T-helper 1 cell (primary cell): ENCODE data around the gene MAST3.
A peak's percentile ranks its signal among the peaks of the same experiment; 100 is the strongest.
"Not testable (repeated sequence)": the region's sequence is repeated elsewhere in the genome, so short reads cannot be mapped to it uniquely, and the experiment has no call there.

Source experiments
- DNase-seq, 5 donors: peaks; one replicate each; pipeline ENCODE4 v3.0.0-alpha.2; 2012 to 2020

The MAST3 gene

DNA sequence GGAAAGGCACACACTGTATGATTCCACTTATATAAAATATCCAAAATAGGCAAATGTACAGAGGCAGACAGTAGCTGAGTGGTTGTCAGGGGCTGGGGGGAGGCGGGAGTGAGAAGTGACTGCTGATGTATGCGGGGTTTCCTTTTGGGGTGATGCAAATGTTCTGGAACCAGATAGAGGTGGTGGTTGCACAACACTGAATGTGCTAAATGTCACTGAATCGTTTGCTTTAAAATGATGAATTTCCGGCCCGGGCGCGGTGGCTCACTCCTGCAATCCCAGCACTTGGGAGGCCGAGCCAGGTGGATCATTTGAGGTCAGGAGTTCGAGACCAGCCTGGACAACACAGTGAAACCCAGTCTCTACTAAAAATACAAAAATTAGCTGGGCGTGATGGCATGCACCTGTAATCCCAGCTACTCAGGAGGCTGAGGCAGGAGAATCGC is 8.5 kb upstream of the MAST3 start:
- peak; percentile 32 to 79 (median 39) for DNase-seq

DNA sequence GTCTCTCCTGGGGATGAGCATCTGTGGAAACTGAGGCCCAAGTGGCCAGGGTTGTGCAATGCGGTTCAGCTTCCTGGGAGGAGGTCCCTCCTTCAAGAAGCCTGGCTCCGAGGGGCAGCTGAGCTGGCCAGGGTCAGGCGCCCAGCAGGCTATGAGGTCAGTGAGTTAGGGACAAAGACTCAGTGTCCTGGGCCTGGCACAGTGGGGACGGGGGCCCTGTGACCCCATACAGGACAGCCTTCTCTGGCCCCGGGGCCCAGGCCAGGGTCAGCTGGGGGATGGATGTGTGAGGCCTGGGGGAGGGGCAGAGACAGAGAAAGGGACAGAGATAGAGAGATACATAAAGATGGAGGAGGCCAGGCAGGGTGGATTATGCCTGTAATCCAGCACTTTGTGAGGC is 7.9 kb upstream of the MAST3 start:
- no peak for DNase-seq

DNA sequence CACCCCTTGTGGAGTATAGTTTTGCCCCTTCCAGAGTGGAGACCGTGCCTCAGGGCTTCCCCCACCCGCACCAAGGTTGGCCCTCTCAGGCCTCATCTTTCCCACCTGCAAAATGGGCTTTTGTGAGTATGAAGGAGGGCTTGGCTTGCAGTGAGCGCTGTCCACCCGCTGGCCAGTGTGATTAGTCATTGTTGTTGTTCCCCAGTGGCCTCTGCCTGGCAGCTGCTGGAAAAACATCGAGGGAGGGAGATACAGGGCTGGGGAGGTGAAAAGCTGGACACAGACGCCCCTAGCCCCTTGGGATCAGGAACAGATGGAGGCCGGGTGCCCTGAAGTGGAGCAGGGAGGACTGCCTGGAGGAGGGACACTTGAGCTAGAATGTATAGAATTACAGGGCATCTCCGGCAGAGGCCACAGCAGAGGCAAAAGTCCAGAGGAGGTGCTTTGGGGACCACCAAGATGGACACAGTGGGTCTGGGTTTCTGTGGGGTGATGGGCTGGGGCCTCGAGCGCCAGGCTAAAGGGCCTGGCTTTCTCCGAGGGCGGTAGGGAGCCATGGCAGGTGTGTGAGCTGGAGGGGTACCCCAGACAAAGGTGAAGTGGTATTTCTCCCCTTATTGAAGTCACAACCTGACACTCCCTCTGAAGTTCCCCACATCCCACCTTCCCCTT is 6.9 kb upstream of the MAST3 start:
- no peak for DNase-seq

DNA sequence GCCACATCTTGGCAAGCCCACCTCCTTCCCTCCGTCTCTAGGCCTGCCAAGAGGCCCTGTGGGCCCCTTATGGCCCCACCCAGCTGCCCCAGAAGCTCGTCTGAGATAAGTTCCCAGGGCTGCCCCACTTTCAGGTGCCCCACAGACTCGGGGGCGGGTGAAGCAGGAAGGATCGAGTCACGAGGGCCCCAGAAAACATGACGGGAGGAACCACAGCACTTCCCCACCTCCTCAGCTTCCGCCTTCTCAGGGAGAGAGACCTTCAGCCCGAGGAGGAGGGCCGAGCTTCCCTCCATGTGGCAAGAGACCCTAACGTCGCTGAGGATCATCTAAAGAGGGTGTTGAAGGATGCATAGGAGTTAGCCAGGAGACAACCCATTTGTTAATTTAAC is 6.4 kb upstream of the MAST3 start:
- peak; percentile 60 to 88 (median 76) for DNase-seq

DNA sequence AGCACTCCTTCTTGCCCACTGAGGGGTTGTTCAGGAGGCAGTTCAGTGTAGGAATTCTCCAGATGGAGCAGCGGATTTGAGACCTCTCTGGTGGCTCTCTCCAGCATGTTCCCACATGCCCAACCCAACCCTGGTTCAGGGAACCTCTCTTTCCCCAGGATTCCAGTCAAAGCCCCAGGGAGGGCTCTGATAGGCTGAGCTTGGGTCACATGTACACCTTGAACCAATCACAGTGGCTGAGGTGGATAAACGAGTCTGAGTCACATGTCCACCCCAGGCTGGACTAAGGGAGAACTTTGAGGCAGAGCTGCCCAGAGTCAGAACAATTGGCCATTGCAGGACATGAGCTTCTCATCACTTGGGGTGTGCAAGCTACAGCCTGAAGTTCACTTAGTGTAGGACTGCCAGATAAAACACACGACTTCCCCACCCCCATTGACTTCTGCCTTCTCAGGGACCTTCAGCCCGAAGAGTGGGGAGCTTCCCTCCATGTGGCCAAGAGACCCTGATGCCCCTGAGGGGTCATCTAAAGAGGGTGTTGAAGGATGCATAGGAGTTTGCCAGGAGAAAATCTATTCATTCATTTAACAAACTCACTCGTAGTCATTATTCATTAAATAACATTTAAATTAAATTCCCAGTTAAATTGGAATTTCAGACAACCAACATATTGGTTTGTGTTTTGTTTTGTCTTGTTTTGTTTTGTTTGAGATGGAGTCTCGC is 4.0 kb upstream of the MAST3 start:
- no peak for DNase-seq

DNA sequence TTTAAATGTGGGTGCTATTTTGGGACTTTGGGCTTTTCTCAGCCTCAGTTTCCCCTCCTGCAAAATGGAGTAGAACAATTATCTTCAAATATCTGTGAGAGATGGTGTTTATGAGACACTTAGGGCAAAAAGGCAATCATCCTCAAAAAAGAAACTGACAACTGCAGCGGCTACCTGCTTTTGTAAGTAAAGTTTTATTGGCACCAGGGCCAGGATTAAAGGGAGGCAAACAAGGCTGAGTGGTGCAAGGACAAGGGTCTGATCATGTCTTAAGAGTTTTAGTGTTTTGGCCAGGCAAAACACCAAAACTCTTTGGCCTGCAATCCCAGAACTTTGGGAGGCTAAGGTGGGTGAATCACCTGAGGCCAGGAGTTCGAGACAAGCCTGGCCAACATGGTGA is 1.3 kb upstream of the MAST3 start:
- no peak for DNase-seq

DNA sequence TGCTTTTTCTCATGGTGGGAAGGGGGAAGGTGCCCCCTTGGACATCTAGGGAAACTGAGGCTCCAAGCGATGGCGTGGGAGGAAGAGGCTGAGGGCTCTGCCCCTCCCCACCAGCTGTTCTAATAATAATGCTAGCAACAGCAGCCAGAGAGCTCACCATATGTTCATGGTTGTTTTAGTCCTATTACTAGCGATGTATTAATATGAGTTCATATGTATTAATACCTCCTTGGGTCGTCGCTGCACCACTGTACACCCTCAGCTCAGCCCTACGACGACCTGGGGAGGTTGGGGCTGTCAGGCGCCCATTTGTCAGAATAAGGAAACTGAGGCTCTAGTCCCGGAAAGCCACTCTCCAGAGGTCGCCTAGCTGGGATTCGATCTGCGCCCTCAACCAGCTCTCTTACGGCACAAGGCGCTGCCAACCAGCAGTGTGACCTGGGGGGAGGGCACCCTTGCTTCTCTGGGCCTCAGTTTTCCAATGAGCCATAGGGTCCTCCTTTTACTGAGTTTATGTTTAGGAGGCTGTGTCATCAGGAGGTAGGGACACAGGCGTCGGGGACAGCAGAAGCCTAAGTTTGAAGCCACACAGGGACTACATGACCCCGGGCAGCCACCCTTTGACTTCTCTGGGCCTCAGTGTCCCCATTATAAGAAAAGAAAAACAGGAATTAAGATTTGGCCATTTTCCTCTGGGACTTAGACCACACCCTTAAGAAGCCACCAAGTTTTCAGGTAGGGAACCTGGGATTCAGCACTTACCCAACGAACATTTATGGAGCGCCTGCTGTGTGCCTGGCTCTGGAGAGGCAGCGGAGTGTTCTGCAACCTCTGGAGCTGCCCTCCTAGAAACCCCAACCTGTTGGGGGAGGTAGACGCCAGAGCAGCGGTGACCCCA is 664 bp downstream of the MAST3 start:
- no peak for DNase-seq

DNA sequence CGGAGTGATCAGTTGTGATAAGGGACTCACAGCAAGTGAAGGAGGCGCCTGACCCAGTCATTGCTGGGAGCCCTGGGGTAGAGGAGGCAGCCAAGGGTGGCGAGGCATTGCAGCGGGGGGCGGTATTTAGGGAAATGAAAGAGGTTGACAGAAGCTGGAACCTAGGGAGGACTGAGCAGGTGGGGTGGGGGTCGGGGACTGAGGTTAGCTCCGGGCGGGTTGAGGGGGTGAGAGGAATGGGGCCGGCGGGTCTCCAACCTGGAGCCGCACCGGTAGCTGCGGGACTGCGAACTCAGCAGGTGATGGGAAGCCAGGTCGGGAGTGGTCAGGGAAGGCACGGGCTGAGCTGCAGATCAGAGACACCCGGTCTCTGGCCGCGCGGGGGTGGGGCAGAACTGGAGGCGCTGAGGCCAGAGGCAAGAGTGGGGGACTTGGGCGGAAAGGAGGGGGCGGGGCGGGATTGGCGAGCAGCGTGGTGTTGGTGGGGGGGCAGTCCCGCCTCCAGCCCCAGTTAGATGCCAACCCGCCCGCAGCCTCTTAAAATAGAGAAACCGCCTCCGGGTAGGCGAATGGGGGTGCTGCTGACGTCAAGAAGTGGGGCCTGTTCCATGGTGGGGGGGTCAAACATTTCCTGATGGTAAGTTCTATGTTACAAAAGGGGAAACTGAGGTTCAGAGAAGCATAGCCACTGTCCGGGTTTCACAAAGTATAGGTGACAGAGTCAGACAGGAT is 1.5 kb downstream of the MAST3 start:
- peak in 1 of 5 donors; percentile 42 for DNase-seq

DNA sequence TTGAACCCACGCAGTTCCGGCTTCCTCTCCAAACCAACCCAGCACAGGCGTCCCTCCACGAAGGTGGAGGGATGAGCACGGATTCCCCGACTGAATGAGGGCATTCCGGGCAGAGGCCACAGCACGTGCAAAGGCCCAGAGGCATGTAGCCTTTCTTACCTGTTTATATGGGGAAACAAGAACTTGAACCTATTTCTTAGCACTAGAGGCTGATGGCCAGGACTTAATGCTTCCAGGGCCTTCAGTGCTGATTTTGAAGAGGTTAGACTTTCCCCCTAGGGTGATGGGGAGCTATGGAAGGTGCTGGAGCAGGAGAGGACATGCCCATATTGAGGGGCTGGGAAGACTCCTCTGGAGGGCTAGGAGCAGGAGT is 2.0 kb downstream of the MAST3 start:
- DNase-seq = no peak

DNA sequence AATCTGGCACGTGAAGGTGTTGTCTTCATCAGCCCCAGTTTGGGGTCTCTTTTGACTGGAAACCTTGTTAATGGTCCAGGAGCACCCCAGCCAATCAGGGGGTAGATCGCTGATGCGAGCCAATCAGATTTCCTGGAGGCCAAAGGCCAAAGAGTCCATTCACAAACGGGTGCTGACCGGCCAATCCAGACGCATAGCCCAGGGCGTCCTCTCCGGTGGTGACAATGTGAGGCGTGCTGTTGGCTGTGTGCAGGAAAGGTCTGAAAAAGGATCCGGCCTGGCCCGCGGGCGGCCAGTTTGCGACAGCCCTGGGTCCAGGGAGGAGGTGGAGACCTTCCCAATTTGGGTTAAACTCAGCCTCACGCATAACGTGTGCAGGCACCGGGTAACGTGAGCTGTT is 3.1 kb downstream of the MAST3 start:
- DNase-seq = no peak

DNA sequence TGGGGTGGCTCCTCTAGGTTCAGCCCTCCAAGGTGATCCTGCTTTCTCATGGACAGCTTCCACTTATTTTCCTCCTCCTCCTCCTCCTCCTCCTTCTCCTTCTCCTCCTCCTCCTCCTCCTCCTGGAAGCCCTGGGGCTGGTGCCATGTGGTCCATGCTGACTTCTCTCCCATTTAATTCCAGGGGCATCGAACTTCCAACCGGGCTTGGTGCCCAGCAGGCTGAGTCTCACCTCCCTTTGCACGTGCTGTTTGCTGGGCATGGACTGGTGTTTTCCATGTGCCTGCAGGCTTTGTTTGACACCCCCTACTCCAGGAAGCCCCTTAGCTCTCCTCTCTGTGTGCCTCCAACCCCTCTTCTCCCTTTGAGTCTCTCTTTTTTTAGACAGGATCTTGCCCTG is 3.7 kb downstream of the MAST3 start:
- DNase-seq = no peak

DNA sequence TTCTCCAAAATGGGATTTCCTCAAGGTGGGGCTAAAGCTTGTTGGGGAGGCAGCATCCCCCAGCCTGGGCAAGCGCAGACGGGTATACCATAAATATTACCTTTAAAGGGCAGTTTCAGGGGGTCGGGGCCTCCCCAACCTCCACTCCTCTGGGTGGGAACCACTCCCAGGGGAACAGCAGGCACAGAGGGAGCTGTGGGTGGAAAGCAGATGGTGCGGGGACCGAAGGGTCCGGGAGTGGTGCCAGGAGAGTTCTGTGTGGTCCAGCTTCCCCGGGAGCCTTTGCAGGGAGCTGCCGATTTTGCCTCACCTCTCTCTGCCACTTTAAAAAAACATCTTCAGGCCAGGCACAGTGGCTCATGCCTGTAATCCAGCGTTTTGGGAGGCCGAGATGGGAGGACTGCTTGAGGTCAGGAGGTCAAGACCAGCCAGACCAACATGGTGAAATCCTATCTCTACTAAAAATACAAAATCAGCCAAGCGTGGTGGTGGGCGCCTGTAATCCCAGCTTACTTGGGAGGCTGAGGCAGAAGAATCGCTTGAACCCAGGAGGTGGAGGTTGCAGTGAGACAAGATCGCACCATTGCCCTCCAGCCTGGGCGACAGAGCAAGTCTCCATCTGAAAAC is 5.5 kb downstream of the MAST3 start:
- DNase-seq = no peak

DNA sequence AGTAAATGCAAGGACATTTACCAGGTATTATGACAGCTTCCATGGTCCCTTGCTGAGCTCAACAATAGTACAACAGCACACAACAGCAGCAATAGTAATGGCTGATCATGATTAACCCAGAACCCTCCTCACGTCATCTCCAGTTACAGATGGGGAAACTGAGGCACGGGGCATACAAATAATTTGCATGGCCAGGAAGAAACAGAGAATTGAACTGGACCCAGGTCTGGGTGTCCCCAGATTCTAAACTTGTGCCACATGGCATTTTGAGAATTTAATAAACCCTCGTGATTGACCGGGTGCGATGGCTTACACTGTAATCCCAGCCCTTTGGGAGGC is 7.2 kb downstream of the MAST3 start:
- no peak for DNase-seq

DNA sequence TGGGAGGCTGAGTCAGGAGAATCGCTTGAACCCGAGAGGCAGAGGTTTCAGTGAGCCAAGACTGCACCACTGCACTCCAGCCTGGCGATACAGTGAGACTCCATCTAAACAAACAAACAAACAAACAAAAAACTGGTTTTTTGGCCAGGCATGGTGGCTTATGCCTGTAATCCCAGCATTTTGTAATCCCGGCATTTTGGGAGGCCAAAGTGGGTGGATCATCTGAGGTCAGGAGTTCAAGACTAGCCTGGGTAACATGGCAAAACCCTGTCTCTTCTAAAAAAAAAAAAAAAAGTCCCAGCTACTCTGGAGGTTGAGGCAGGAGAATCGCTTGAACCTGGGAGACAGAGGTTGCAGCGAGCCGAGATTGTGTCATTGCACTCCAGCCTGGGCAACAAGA is 7.7 kb downstream of the MAST3 start:
- not testable (repeated sequence) for DNase-seq

DNA sequence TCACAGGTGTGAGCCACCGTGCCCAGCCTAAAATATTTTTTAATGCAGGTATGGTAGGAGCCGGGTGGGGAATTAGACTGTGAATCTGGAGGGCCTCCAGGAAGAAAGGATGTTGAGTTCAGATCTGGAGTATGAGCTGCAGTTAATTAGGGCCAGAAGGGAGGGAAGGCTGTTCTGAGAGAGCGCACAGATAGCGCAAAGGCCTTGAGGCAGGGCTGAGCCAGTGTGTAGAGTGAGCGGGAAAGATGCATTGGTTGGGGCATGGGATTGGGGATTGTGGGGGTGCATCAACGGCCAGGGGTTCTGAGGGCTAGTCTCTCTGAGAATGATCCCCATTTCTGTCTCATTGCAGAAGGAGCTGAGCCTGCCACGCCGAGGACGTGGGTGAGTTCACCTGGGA is 9.7 kb downstream of the MAST3 start:
- DNase-seq = no peak

DNA sequence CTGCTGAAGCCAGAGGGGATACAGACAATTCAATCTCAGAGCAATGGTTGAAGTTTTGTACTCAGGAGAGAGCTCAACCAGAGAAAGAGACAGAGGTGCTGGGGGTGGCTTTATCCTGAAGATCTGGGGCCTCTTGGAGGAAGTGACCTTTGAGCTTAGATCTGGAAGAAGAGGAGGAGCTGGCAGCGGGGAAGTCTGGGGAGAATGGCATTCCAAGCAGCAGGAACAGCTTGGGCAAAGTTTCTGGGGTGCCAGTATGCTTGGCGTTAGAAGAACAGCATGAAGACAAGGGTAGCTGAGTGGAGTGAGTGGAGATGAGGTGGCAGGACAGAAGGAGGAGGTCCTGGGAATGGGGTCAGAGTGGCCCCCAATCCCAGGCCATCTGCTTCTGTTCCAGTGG is 11.3 kb downstream of the MAST3 start:
- no peak for DNase-seq

DNA sequence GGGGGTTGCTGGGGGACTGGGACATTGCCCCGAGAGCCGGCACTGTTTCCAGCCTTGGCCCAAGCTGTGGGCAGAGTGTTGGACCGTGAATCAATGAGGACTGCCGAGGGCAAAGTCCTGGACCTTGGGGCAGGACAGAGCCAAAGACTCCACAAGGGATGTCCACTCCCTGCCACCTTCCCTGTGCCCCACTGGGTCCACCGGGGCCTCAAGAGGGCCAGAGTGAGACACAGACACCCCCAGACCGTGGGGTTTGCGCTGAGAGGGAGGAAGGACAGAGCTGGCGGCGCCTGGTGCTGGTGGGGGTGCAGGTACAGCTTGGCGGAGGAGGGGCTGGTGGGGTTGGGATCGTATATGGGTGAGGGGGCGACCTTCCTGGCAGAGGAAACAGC is 11.8 kb downstream of the MAST3 start:
- no peak for DNase-seq

DNA sequence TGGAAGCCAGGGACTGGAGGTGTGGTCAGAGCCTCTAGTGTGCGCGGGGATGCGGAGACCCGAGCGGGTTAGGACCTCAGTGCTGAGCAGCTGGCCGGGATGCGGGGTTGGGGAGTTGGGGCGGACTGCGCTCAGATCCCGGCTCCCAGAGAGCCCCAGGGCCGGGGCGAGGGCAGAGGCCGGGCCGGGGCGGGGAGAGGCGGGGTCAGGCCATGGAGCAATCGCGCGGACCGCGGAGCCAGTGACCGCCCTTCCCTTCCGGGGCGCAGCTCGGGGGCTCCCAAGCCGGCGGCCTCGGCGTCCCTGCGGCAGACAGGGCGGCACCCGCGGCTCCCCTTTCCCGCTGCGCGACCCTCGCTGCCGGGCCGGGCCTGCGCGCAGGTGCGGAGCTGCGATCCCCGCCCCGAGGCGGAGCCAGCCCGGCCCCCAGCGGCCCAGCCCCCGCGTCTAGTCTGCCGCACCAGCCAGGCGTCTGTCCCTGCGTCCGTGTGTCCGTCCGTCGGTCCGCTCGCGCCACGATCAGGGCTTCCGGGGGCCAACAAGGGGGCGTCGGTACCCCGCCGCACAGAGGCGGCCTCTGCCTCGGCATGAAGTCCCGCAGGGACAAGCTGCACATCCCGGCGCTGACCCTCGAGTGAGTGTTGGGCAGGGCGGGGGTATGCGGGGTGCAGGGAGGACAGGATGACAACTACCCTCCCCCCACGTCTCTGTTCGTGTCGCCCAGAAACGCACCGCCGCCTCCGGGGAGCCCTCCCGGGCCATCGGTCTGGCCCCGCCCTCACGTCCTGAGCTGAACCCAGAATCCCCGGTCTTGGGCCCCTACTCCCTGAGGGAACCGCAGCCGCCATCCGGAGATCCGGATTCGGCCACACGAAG is 12.4 kb downstream of the MAST3 start:
- DNase-seq = peak in 2 of 5 donors; percentile 36 to 46

DNA sequence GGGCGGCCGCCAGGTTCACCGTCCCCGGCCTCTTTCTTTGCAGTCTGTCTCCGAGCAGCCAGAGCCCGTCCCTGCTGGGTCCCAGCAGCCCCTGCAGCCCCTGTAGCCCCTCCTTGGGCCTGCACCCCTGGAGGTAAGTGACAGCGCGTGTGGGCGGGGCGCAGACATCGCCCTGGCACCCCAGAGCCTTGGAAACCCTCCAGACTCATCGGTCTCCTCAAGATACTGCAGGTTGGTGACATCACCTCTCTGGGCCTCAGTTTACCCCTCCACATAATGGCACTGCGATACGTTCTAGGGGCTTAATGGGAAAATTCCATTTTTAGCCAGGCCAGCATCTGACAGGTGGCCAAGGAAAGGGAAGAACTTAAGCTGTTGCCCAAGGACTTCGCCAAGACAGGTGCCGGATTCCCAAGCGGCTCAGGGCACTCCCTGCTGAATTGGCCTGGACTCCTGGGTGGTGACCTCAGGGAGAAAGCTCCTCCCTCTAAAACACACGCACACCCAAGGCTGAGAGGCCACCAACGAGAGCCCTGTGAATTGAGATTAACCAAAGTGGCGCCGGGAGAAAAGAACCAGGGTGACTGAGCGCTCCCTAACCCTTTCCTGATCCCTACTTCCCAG is 13.1 kb downstream of the MAST3 start:
- no peak for DNase-seq

DNA sequence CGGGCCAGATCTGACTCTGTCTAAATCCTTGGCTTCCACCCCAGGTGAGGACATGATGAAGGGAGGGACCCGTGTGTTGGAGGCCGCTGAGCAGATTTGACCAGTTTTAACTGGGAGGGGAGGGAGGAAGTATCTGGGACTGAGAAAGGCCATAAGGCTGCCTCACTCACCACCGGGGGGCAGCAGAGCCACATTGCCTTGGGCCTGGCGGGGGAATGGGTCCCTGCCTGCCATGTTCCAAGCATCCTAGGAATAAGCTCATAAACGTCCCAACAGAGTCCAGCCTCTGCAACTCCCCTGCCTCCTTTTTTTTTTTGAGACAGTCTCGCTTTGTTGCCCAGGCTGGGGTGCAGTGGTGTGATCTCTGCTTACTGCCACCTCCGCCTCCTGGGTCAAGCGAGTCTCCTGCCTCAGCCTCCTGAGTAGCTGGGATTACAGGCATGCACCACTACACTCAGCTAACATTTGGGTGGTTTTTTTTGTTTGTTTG is 15.5 kb downstream of the MAST3 start:
- peak in 4 of 5 donors; percentile 60 to 72 (median 65) for DNase-seq

DNA sequence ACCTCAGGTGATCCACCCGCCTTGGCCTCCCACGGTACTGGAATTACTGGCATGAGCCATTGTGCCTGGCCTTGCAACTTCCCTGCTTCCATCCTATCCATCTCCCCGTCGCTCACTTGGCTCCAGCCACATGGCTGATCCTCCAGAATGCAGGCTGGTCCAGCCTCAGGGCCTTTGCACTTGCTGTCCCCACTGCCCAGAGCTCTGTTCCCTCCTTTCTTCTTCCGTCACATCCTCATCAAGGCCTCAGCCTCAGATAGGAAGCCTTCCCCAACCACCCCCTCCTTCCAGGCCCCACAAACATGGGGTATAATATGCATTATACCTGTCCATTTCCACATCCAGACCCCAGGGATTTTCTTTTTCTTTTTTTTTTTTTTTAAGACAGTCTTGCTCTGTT is 16.2 kb downstream of the MAST3 start:
- DNase-seq = no peak
